Stimulated activated naive CD4-positive, alpha-beta T cell (primary cell): Measurements from ENCODE around the gene CRLF1.
"Not testable (repeated sequence)": the region's sequence is repeated elsewhere in the genome, so short reads cannot be mapped to it uniquely, and the experiment has no call there.

Experiments used
- DNase-seq, 6 experiments: peaks; one replicate each; lab custom pipeline; 2025; lab: John Stamatoyannopoulos, UW

The CRLF1 gene

GRCh38 chr19:18608805-18609716 is 2.5 kb upstream of the CRLF1 start:
- no peak for DNase-seq

GRCh38 chr19:18608102-18608804 is 1.7 kb upstream of the CRLF1 start:
- DNase-seq = no peak

GRCh38 chr19:18607226-18608101 is 865 bp upstream of the CRLF1 start:
- DNase-seq = no peak

- DNase-seq = no peak
Measured at GRCh38 chr19:18605546-18606280, 886 bp downstream of the CRLF1 start.

GRCh38 chr19:18605196-18605545 is 1.4 kb downstream of the CRLF1 start:
- DNase-seq = no peak

- DNase-seq = no peak
Measured at GRCh38 chr19:18604820-18605159, 1.8 kb downstream of the CRLF1 start.

GRCh38 chr19:18603958-18604819 is 2.4 kb downstream of the CRLF1 start:
- DNase-seq = no peak

- peak in 1 of 6 experiments; percentile 5 for DNase-seq
Measured at GRCh38 chr19:18603255-18603957, 3.2 kb downstream of the CRLF1 start.

- DNase-seq = no peak
Measured at GRCh38 chr19:18601875-18602274, 4.7 kb downstream of the CRLF1 start.

GRCh38 chr19:18600692-18601397 is 5.8 kb downstream of the CRLF1 start:
- not testable (repeated sequence) for DNase-seq

- no peak for DNase-seq
Measured at GRCh38 chr19:18599485-18599884, 7.1 kb downstream of the CRLF1 start.

- DNase-seq = no peak
Measured at GRCh38 chr19:18597809-18598660, 8.6 kb downstream of the CRLF1 start.

- DNase-seq = peak in 1 of 6 experiments; percentile 12
Measured at GRCh38 chr19:18596752-18597157, 9.8 kb downstream of the CRLF1 start.

GRCh38 chr19:18595475-18595874 is 11.1 kb downstream of the CRLF1 start:
- no peak for DNase-seq

- no peak for DNase-seq
Measured at GRCh38 chr19:18594824-18595373, 11.7 kb downstream of the CRLF1 start.

GRCh38 chr19:18594096-18594823 is 12.3 kb downstream of the CRLF1 start:
- peak; percentile 57 to 77 (median 70) for DNase-seq

- no peak for DNase-seq
Measured at GRCh38 chr19:18593367-18594095, 13.1 kb downstream of the CRLF1 start.
